Type B pancreatic cell (in vitro differentiated cells): ENCODE results near the gene VAV2. TPM values are rescaled to one million over a fixed set of nuclear protein-coding genes. Genes with fewer than 3 reads are reported as not detected.

Experiments used
- DNase-seq: peaks from one replicate; pipeline ENCODE4 v3.0.0; 2021; ENCODE audit warnings: mixed read lengths; ENCODE audit not compliant: unreplicated experiment; ENCODE audit errors: extremely low spot score
- H3K27ac Mint-ChIP-seq: 2 replicates; pipeline ENCODE4 v1.8.0; 2021; ENCODE audit warnings: mild to moderate bottlenecking, mixed read lengths
- H3K27me3 Mint-ChIP-seq: 2 replicates; pipeline ENCODE4 v1.8.0; 2021; ENCODE audit warnings: mixed read lengths
- H3K36me3 Mint-ChIP-seq: 2 replicates; pipeline ENCODE4 v1.8.0; 2021; ENCODE audit warnings: mixed read lengths
- H3K4me1 Mint-ChIP-seq: one replicate; pipeline ENCODE4 v1.8.0; 2021; ENCODE audit warnings: mixed read lengths; ENCODE audit not compliant: unreplicated experiment
- H3K4me3 Mint-ChIP-seq: 2 replicates; pipeline ENCODE4 v1.8.0; 2021; ENCODE audit warnings: mild to moderate bottlenecking, mixed read lengths
- H3K9me3 Mint-ChIP-seq: 2 replicates; pipeline ENCODE4 v1.8.0; 2021; ENCODE audit warnings: mixed read lengths
- CTCF ChIP-seq: fragments of 200-600 bp; sonication (generic); conservative IDR thresholded peaks from 2 replicates; pipeline ENCODE4 v1.5.0; 2021; ENCODE audit warnings: antibody characterized with exemption, mild to moderate bottlenecking
- total RNA-seq: library from RNA; stranded (reverse); gene quantifications from 2 replicates; pipeline ENCODE4 v1.2.1, GENCODE V29; 2021; ENCODE audit warnings: low replicate concordance

The VAV2 gene
- total RNA-seq, 1 donor from 2014 or later = 39.4 TPM

DNA sequence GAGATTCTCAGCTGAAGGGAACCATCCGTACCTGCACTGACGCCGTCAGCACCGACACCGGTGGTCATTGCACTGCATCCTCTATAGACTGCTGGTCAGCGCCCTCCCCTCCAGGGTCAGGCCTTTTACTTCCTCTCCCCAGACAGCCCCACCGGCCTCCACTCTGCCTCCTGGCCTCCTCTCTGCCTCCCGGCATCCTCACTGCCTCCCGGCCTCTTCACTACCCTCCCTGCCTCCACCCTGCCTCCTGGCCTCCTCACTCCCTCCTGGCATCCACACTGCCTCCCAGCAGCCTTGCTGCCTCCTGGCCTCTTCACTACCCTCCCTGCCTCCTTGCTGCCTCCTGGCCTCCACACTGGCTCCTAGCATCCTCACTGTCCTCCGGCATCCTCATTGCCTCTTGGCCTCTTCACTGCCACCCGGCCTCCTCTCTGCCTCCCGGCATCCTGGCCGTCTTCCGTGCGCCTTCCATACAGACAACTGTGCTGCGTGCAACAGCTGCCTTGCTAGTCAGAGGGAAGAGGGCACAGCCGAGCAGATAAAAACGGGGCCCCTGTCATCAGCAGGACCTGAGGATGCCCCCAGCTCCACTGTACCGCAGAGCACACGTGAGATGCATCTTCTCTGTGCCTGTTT, 62.0 kb downstream of the VAV2 start:
- DNase-seq = no peak
- peak overlapping the region; percentile 36 for H3K27ac Mint-ChIP-seq
- H3K27me3 Mint-ChIP-seq = no peaks in the 10 kb centered on the region
- no peaks in the 10 kb centered on the region for H3K9me3 Mint-ChIP-seq
- H3K4me3 Mint-ChIP-seq = no peak overlapping the region
- peaks cover 11% of the 10 kb centered on the region for H3K36me3 Mint-ChIP-seq
- no peak for TF ChIP-seq CTCF
- H3K4me1 Mint-ChIP-seq = peaks cover 16% of the 10 kb centered on the region

GRCh38 chr9:133929599-133929998, 62.5 kb downstream of the VAV2 start:
- H3K27me3 Mint-ChIP-seq = no peaks in the 10 kb centered on the region
- no peak for DNase-seq
- TF ChIP-seq CTCF = no peak

DNA sequence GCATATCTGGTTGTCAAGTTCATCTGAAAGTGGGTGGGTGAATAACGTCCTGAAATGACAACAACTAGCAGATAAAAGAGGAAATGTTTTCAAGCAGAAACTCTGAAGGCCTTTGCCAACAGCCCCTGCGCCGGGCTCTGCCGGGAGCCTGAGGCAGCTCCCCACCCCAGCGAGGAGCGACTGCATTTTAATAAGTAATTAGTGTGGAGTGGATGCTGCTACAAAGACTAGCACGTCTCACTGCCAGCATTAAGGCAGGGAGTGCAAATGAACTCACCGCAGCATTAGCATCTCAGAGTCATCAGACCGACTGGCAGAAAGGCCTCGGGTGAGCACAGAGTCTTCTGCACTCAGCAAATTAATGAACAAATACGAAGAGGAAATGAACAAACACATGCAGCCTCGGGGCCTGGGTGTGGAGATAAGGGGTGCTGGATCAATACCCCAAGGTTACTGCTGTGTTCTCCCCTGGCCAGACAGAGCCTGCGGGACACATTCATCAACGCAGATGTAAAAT, 63.8 kb downstream of the VAV2 start:
- H3K36me3 Mint-ChIP-seq = peaks cover 8% of the 10 kb centered on the region
- H3K4me3 Mint-ChIP-seq = peak overlapping the region; percentile 8
- no peak for TF ChIP-seq CTCF
- H3K27ac Mint-ChIP-seq = peak overlapping the region; percentile 67
- peaks cover 24% of the 10 kb centered on the region for H3K4me1 Mint-ChIP-seq
- H3K9me3 Mint-ChIP-seq = no peaks in the 10 kb centered on the region
- no peaks in the 10 kb centered on the region for H3K27me3 Mint-ChIP-seq
- no peak for DNase-seq

More at GRCh38 chr9:133929599-133929998, 62.5 kb downstream of the VAV2 start:
- Mint-ChIP-seq H3K36me3 (peaks cover 12% of the 10 kb centered on the region), H3K27ac (no peak overlapping the region), H3K4me3 (no peak overlapping the region), H3K9me3 (no peaks in the 10 kb centered on the region), H3K4me1 (peaks cover 21% of the 10 kb centered on the region)

DNA sequence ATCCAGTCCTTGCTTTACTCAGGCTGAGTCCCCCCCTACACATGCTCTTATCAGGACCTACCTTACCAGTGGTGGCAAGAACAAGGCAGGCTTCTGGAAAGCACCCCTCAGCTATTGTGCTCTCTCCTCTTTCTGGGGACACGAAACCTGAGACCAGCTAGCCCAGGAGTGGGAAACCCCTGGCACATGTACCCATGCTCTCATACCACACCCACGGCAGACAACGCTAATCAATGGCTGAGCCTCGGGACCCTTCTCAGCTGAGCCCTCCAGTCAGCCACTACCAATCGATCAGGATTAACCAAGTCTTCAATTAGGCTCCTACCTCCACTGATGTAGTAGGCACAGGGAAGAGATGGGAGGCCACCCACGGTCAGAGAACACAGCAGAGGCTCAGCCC, 65.1 kb downstream of the VAV2 start:
- H3K36me3 Mint-ChIP-seq = peaks cover 8% of the 10 kb centered on the region
- H3K9me3 Mint-ChIP-seq = no peaks in the 10 kb centered on the region
- peaks cover 20% of the 10 kb centered on the region for H3K4me1 Mint-ChIP-seq

GRCh38 chr9:133926165-133926856, 65.8 kb downstream of the VAV2 start:
- no peak for DNase-seq
- Mint-ChIP-seq H3K9me3 (no peaks in the 10 kb centered on the region), H3K27ac (peak overlapping the region; percentile 31), H3K36me3 (peaks cover 8% of the 10 kb centered on the region), H3K4me3 (no peak overlapping the region), H3K4me1 (peaks cover 17% of the 10 kb centered on the region), H3K27me3 (no peaks in the 10 kb centered on the region)
- no peak for TF ChIP-seq CTCF

More for the DNA sequence above, 65.1 kb downstream of the VAV2 start:
- Mint-ChIP-seq H3K27me3 (no peaks in the 10 kb centered on the region), H3K4me3 (no peak overlapping the region), H3K27ac (no peak overlapping the region)
- TF ChIP-seq CTCF = no peak
- no peak for DNase-seq
